Uterus (tissue), 2 donors: ENCODE results near the gene TAS2R3.

ENCODE experiments used
- CTCF ChIP-seq, 4 experiments: fragments of 200-600 bp in 2 of 4; fragments of 450-650 bp in 2 of 4; sonication (generic) in 2 of 4; IDR thresholded peaks; one replicate each; pipeline ENCODE4 v1.5.1; 2016 to 2019; ENCODE audit warnings: antibody characterized with exemption in 4 of 4, mild to moderate bottlenecking in 2 of 4, moderate library complexity in 1 of 4
- POLR2A ChIP-seq, 2 donors: fragments of 450-650 bp; IDR thresholded peaks; one replicate each; pipeline ENCODE4 v1.6.1; 2016; ENCODE audit warnings: antibody characterized with exemption in 2 of 2, mild to moderate bottlenecking in 1 of 2, moderate library complexity in 1 of 2

- TF ChIP-seq CTCF (IDR thresholded peaks at IDR 0.05), result no peak
- no peak for TF ChIP-seq POLR2A (IDR thresholded peaks at IDR 0.05)
Observed at GRCh38 chr7:141738592-141739013, 25.3 kb upstream of the TAS2R3 start.
